Eye (tissue), 1 donor: ENCODE results near the gene TAT.
A peak's percentile ranks its signal among the peaks of the same experiment; 100 is the strongest.

ENCODE experiments used
- DNase-seq: peaks from one replicate; pipeline ENCODE4 v3.0.0-alpha.2; 2015

Gene TAT

GRCh38 chr16:71536752-71537499 is 40.0 kb downstream of the TAT start:
- DNase-seq = no peak

- no peak for DNase-seq
These were observed 44.5 kb downstream of the TAT start for GRCh38 chr16:71532366-71532765.

GRCh38 chr16:71528863-71529262 is 48.0 kb downstream of the TAT start:
- no peak for DNase-seq

GRCh38 chr16:71528257-71528656 is 48.6 kb downstream of the TAT start:
- no peak for DNase-seq

GRCh38 chr16:71526111-71526631 is 50.7 kb downstream of the TAT start, which contains the start of gene CHST4:
TSS of gene CHST4 (plus strand) at chr16:71526426. CDS start at chr16:71536678, 10,252 bp downstream.
- DNase-seq = peak; percentile 27

- no peak for DNase-seq
These were observed 52.0 kb downstream of the TAT start for GRCh38 chr16:71524566-71525553.

GRCh38 chr16:71520550-71520949 is 56.3 kb downstream of the TAT start:
- no peak for DNase-seq
